Measurements from ENCODE around the gene MED27.

Gene MED27

GRCh38 chr9:131853434-131853833, 226.2 kb downstream of the MED27 start:
- no peak for DNase-seq (ENCODE audit: low read depth)

GRCh38 chr9:131851414-131851813, 228.3 kb downstream of the MED27 start:
- no peak for DNase-seq (ENCODE audit: low read depth)

- no peak for DNase-seq (ENCODE audit: low read depth)
Observed at GRCh38 chr9:131849391-131849790, 230.3 kb downstream of the MED27 start.

- DNase-seq (ENCODE audit: low read depth), result no peak
Observed at GRCh38 chr9:131848570-131849160, 231.0 kb downstream of the MED27 start.

GRCh38 chr9:131847665-131848354, 231.9 kb downstream of the MED27 start:
- DNase-seq (ENCODE audit: low read depth), result no peak

DNA sequence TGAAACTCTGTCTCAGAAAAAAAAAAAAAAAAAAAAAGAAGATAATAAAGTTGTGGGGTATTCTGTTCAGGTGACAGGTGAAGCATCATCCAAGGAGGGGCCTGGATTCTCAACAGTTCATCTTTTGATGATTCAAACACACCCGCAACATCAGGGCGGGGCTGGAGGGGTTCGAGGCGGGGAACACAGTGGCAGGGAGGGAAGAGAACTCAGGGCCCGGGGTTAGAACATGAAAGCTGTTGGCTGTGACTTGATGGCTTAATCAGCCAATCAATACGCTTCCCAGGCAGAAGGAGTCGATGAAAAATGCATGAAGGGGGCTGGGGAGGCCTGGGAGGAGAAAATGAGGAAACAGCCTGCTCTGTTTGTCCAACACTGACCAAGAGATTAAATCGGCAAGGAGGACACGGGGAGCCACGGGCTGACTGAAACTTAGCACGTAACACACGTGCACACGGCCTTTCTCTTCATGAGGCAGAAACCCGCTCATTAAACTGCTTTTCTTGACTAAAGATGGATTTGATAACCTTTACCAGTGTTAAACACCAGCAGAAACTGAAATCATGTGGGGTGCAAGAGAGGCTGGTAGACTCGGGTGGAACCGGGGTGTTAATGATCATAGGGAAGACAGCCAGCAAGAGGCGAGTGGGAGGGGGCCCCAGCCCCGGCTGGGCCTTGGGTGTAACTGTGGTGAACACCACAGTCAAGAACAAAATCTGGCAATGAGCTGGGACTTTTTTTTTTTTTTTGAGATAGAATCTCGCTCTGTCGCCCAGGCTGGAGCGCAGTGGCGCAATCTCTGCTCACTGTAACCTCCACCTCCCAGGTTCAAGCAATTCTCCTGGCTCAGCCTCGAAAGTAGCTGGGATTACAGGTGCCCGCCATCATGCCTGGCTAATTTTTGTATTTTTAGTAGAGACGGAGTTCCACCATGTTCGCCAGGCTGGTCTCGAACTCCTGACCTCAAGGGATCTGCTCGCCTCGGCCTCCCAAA, 234.1 kb downstream of the MED27 start:
- no peak for DNase-seq (ENCODE audit: low read depth)

DNA sequence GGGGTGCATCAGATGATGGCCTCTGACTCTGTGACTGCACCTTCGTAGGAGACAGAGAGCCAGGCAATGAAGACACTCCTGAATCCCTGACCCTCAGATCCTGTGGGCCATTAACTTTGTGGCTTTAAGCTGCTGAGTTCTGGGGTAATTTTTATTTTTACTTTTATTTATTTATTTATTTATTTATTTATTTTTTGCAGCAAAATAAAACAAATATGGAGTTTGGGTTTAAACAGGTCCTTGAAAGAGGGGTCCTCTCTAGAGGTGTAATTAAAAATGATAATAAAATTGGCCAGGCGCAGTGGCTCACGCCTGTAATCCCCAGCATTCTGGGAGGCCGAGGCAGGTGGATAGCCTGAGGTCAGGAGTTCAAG, 234.9 kb downstream of the MED27 start:
- DNase-seq (ENCODE audit: low read depth), result no peak

DNA sequence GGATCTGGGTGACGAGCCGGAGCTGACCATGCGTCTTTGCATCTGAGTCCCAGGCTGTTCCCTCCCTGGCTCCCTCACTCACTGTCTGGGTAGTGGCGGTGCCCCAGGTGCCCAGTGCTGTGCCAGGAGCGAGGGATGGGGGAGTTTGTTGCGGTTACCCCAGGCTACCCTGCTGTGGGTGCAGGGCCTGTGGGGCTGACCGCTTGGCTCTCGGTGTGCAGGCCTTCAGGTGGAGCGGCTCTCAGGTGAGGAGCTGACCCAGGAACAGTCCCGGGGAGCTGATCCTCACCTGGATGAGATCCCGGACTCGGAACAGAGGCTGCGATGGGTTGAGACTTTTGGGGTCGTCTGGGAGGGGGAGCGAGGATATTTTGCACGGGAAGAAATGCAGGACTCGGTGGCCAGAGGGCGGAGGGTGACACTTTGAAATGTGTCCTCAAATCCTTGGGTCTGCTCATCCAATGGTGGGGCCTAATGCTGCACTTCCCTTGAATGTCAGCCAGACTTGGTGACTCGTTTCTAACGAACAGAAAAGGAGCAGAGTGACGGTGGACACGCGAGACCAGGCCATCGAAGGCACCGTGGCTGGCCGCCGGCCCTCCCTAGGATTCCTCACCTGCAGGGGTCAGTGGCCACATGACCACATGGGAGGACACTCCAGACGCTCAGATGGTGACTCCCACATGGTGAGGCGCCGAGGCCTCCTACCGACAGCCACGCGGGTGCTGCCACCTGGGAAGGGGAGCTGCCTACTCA, 235.5 kb downstream of the MED27 start:
- no peak for DNase-seq (ENCODE audit: low read depth)

- DNase-seq (ENCODE audit: low read depth), result no peak
Observed at GRCh38 chr9:131841765-131842318, 237.8 kb downstream of the MED27 start.

GRCh38 chr9:131840751-131841702, 238.6 kb downstream of the MED27 start:
- DNase-seq (ENCODE audit: low read depth), result no peak

GRCh38 chr9:131840220-131840619, 239.4 kb downstream of the MED27 start:
- no peak for DNase-seq (ENCODE audit: low read depth)

GRCh38 chr9:131839281-131840084, 240.2 kb downstream of the MED27 start:
- peak; percentile 81 for DNase-seq (ENCODE audit: low read depth)

GRCh38 chr9:131838530-131839280, 241.0 kb downstream of the MED27 start:
- DNase-seq (ENCODE audit: low read depth), result no peak

DNA sequence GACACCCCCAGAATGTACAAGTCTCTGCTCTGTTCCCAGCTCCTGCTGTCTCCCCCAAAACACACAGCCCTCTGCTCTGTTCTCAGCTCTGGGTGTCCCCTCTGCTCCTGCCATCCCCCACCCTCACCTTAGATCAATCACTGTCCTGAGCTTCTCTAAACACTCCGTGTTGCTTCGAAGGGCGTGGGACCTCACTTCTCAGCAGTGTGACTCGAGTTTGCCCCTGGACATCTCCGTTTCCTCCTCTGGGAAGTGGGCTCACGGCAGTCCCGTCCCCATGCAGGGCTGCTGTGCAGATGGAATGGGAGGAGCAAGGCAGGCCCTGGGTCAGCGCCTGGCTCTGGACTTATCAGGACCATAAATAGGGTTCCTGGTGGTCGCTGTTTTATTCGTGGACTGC, 241.8 kb downstream of the MED27 start:
- DNase-seq (ENCODE audit: low read depth), result no peak

- DNase-seq (ENCODE audit: low read depth), result no peak
Observed at GRCh38 chr9:131837316-131837715, 242.4 kb downstream of the MED27 start.

- DNase-seq (ENCODE audit: low read depth), result no peak
Observed at GRCh38 chr9:131836607-131837315, 242.9 kb downstream of the MED27 start.

DNA sequence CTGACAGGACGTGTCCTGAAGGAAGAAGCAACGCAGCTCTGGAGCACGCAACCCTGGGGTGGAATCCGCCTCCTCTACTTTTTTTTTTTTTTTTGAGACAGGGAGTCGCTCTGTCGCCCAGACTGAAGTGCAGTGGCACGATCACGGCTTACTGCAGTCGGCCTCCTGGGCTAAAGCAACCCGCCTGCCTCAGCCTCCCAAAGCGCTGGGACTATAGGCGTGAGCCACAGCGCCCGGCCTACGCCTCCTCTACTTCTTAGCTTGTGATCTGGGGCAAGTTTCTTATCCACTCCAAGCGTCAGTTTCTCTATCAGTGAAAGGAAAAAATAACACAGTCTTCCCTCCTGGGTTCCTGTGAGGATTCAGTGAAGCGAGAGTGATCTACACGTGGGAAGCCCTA, 243.6 kb downstream of the MED27 start:
- DNase-seq (ENCODE audit: low read depth), result no peak

GRCh38 chr9:131835151-131835910, 244.3 kb downstream of the MED27 start:
- DNase-seq (ENCODE audit: low read depth), result no peak

All from EH (cell line).